HEK293 (cell line): Measurements from ENCODE around the gene THSD4.

ENCODE experiments used
- CTCF ChIA-PET: fragments of 350-600 bp; formaldehyde crosslinking; extraction: SDS; loops from one replicate; lab custom pipeline; 2021; ENCODE audit warnings: antibody characterized with exemption; lab: Yijun Ruan, JAX
- POLR2A ChIA-PET: fragments of 300-600 bp; formaldehyde crosslinking; extraction: SDS; loops from one replicate; lab custom pipeline; 2020; ENCODE audit warnings: antibody characterized with exemption, inconsistent platforms; lab: Yijun Ruan, JAX
- H3K27ac ChIP-seq: fragments of 200-500 bp; sonication (Bioruptor generic); 2 replicates; pipeline ENCODE4 v1.5.1; 2014; ENCODE audit warnings: low read depth, low read length, control low read depth, inconsistent platforms; ENCODE audit errors: extremely low read depth
- H3K36me3 ChIP-seq, 2 experiments: fragments of 200-500 bp in 1 of 2; sonication (Bioruptor generic) in 1 of 2; 1 replicate in 1 of 2; 2 replicates in 1 of 2; pipeline ENCODE4 v1.5.1; 2014 to 2017; ENCODE audit warnings: inconsistent platforms in 2 of 2, low read length in 2 of 2; ENCODE audit not compliant: control insufficient read depth in 2 of 2, insufficient read depth in 1 of 2
- H3K4me1 ChIP-seq: fragments of 200-500 bp; sonication (Bioruptor generic); 2 replicates; pipeline ENCODE4 v1.5.1; 2014; ENCODE audit warnings: mild to moderate bottlenecking, low read length, inconsistent platforms; ENCODE audit not compliant: control insufficient read depth, insufficient read depth
- H3K4me3 ChIP-seq: 2 replicates; pipeline ENCODE4 v1.5.1; 2011; ENCODE audit warnings: low read depth, mild to moderate bottlenecking, control low read depth, low read length, moderate library complexity
- H3K9me3 ChIP-seq: fragments of 200-500 bp; sonication (Bioruptor generic); 2 replicates; pipeline ENCODE4 v1.5.1; 2014; ENCODE audit warnings: low read depth, low read length, inconsistent platforms; ENCODE audit not compliant: control insufficient read depth, insufficient read depth
- EGR2 ChIP-seq: fragments of 450-650 bp; formaldehyde crosslinking; IDR thresholded peaks from 2 replicates; pipeline ENCODE4 v1.5.1; 2016; ENCODE audit warnings: low read depth, missing biosample characterization, missing genetic modification characterization
- FEZF1 ChIP-seq: fragments of 450-650 bp; formaldehyde crosslinking; IDR thresholded peaks from 2 replicates; pipeline ENCODE4 v1.5.1; 2016; ENCODE audit warnings: missing biosample characterization, missing genetic modification characterization
- MEIS1 ChIP-seq: sonication (generic); formaldehyde crosslinking; IDR thresholded peaks from 2 replicates; pipeline ENCODE4 v1.8.1; 2022; ENCODE audit warnings: missing genetic modification reagents, mild to moderate bottlenecking, borderline replicate concordance
- RBAK ChIP-seq: fragments of 450-650 bp; formaldehyde crosslinking; IDR thresholded peaks from 2 replicates; pipeline ENCODE4 v1.5.1; 2016; ENCODE audit warnings: missing biosample characterization, missing genetic modification characterization
- ZNF2 ChIP-seq: fragments of 450-650 bp; formaldehyde crosslinking; IDR thresholded peaks from 2 replicates; pipeline ENCODE4 v1.5.1; 2016; ENCODE audit warnings: missing biosample characterization, missing genetic modification characterization
- ZNF221 ChIP-seq: fragments of 450-650 bp; formaldehyde crosslinking; IDR thresholded peaks from 2 replicates; pipeline ENCODE4 v1.5.1; 2017; ENCODE audit warnings: missing biosample characterization, missing genetic modification characterization, borderline replicate concordance
- ZNF335 ChIP-seq: fragments of 450-650 bp; formaldehyde crosslinking; conservative IDR thresholded peaks from 2 replicates; pipeline ENCODE4 v1.5.1; 2016; ENCODE audit warnings: missing biosample characterization, missing genetic modification characterization
- ZNF350 ChIP-seq: fragments of 450-650 bp; formaldehyde crosslinking; IDR thresholded peaks from 2 replicates; pipeline ENCODE4 v1.5.0; 2017; ENCODE audit warnings: missing biosample characterization, mild to moderate bottlenecking, missing genetic modification characterization
- ZNF521 ChIP-seq: fragments of 450-650 bp; formaldehyde crosslinking; IDR thresholded peaks from 2 replicates; pipeline ENCODE4 v1.5.1; 2017; ENCODE audit warnings: missing biosample characterization, mild to moderate bottlenecking, missing genetic modification characterization
- ZNF747 ChIP-seq: fragments of 450-650 bp; formaldehyde crosslinking; IDR thresholded peaks from 2 replicates; pipeline ENCODE4 v1.5.1; 2016; ENCODE audit warnings: missing biosample characterization, missing genetic modification characterization
- ZNF777 ChIP-seq: fragments of 450-650 bp; formaldehyde crosslinking; IDR thresholded peaks from 2 replicates; pipeline ENCODE4 v1.5.1; 2017; ENCODE audit warnings: missing biosample characterization, missing genetic modification characterization, borderline replicate concordance
- ZNF792 ChIP-seq: fragments of 450-650 bp; formaldehyde crosslinking; IDR thresholded peaks from 2 replicates; pipeline ENCODE4 v1.5.1; 2016; ENCODE audit warnings: missing biosample characterization, missing genetic modification characterization
- ZSCAN30 ChIP-seq: fragments of 450-650 bp; IDR thresholded peaks from 2 replicates; pipeline ENCODE4 v1.5.1; 2018; ENCODE audit warnings: missing biosample characterization, mild to moderate bottlenecking, missing genetic modification characterization, moderate library complexity
- TF ChIP-seq, protein P1 (sequence below): fragments of 450-650 bp; formaldehyde crosslinking; IDR thresholded peaks from 2 replicates; pipeline ENCODE4 v1.5.1; 2016; ENCODE audit warnings: missing biosample characterization, missing genetic modification characterization
- TF ChIP-seq, protein P2 (sequence below): fragments of 450-650 bp; formaldehyde crosslinking; IDR thresholded peaks from 2 replicates; pipeline ENCODE4 v1.5.1; 2016; ENCODE audit warnings: missing biosample characterization, missing genetic modification characterization
- TF ChIP-seq, protein P3 (sequence below): fragments of 450-650 bp; formaldehyde crosslinking; IDR thresholded peaks from 2 replicates; pipeline ENCODE4 v1.5.1; 2017; ENCODE audit warnings: missing biosample characterization, missing genetic modification characterization
- TF ChIP-seq, protein P4 (sequence below): fragments of 450-650 bp; formaldehyde crosslinking; IDR thresholded peaks from 2 replicates; pipeline ENCODE4 v1.5.1; 2016; ENCODE audit warnings: missing biosample characterization, missing genetic modification characterization
- TF ChIP-seq, protein P5 (sequence below): fragments of 450-650 bp; formaldehyde crosslinking; IDR thresholded peaks from 2 replicates; pipeline ENCODE4; 2016; ENCODE audit warnings: missing biosample characterization, missing genetic modification characterization

THSD4 gene

DNA sequence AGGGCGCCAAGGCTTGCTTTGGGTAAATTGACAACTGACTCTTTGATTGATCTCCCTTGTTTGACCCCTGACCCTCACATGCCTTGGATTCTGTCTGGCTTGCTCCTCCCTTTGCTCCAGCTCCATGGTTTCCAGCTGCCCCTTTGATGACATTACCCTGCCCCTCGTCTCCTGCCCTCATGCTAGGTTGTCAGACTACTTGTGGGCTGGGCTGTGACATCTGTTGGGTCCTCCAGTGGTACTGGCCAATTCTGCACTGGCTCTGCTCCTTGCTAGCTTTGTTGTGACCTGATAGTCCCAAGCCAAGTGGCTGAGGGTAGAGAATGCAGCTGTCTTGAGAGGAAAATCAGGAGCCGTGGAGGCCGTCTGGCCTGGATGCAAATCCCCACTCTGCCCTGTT lies 6.2 kb downstream of the THSD4 start:
- H3K4me3 ChIP-seq: no peak overlapping the region
- H3K36me3 ChIP-seq: no peaks in the 10 kb centered on the region
- TF ChIP-seq, protein P1, sequence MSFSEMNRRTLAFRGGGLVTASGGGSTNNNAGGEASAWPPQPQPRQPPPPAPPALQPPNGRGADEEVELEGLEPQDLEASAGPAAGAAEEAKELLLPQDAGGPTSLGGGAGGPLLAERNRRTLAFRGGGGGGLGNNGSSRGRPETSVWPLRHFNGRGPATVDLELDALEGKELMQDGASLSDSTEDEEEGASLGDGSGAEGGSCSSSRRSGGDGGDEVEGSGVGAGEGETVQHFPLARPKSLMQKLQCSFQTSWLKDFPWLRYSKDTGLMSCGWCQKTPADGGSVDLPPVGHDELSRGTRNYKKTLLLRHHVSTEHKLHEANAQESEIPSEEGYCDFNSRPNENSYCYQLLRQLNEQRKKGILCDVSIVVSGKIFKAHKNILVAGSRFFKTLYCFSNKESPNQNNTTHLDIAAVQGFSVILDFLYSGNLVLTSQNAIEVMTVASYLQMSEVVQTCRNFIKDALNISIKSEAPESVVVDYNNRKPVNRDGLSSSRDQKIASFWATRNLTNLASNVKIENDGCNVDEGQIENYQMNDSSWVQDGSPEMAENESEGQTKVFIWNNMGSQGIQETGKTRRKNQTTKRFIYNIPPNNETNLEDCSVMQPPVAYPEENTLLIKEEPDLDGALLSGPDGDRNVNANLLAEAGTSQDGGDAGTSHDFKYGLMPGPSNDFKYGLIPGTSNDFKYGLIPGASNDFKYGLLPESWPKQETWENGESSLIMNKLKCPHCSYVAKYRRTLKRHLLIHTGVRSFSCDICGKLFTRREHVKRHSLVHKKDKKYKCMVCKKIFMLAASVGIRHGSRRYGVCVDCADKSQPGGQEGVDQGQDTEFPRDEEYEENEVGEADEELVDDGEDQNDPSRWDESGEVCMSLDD: no peak
- TF ChIP-seq ZNF2 (tag by site-specific recombination): no peak
- TF ChIP-seq, protein P2, sequence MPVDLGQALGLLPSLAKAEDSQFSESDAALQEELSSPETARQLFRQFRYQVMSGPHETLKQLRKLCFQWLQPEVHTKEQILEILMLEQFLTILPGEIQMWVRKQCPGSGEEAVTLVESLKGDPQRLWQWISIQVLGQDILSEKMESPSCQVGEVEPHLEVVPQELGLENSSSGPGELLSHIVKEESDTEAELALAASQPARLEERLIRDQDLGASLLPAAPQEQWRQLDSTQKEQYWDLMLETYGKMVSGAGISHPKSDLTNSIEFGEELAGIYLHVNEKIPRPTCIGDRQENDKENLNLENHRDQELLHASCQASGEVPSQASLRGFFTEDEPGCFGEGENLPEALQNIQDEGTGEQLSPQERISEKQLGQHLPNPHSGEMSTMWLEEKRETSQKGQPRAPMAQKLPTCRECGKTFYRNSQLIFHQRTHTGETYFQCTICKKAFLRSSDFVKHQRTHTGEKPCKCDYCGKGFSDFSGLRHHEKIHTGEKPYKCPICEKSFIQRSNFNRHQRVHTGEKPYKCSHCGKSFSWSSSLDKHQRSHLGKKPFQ: no peak
- TF ChIP-seq ZNF350 (tag by site-specific recombination): no peak
- TF ChIP-seq, protein P3, sequence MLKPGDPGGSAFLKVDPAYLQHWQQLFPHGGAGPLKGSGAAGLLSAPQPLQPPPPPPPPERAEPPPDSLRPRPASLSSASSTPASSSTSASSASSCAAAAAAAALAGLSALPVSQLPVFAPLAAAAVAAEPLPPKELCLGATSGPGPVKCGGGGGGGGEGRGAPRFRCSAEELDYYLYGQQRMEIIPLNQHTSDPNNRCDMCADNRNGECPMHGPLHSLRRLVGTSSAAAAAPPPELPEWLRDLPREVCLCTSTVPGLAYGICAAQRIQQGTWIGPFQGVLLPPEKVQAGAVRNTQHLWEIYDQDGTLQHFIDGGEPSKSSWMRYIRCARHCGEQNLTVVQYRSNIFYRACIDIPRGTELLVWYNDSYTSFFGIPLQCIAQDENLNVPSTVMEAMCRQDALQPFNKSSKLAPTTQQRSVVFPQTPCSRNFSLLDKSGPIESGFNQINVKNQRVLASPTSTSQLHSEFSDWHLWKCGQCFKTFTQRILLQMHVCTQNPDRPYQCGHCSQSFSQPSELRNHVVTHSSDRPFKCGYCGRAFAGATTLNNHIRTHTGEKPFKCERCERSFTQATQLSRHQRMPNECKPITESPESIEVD (tag by site-specific recombination): no peak
- TF ChIP-seq ZNF521: no peak
- TF ChIP-seq EGR2 (tag by site-specific recombination): no peak
- TF ChIP-seq ZNF792 (tag by site-specific recombination): no peak
- TF ChIP-seq, protein P4, sequence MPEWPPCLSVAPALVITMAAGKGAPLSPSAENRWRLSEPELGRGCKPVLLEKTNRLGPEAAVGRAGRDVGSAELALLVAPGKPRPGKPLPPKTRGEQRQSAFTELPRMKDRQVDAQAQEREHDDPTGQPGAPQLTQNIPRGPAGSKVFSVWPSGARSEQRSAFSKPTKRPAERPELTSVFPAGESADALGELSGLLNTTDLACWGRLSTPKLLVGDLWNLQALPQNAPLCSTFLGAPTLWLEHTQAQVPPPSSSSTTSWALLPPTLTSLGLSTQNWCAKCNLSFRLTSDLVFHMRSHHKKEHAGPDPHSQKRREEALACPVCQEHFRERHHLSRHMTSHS (tag by site-specific recombination): no peak
- TF ChIP-seq RBAK: no peak
- TF ChIP-seq, protein P5, sequence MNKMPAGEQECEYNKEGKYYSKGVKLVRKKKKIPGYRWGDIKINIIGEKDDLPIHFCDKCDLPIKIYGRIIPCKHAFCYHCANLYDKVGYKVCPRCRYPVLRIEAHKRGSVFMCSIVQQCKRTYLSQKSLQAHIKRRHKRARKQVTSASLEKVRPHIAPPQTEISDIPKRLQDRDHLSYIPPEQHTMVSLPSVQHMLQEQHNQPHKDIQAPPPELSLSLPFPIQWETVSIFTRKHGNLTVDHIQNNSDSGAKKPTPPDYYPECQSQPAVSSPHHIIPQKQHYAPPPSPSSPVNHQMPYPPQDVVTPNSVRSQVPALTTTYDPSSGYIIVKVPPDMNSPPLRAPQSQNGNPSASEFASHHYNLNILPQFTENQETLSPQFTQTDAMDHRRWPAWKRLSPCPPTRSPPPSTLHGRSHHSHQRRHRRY (tag by site-specific recombination): no peak
- TF ChIP-seq ZNF747 (tag by site-specific recombination): no peak
- no peak for TF ChIP-seq ZSCAN30
- TF ChIP-seq FEZF1 (tag by site-specific recombination): no peak
- no peak for TF ChIP-seq ZNF221
- no peak for TF ChIP-seq MEIS1 (CRISPR knock-in tag)
- no peak for TF ChIP-seq ZNF335
- no peak for TF ChIP-seq ZNF777
- peaks cover 5% of the 10 kb centered on the region; the same call in 1 of the 2 replicates for H3K4me1 ChIP-seq
- no peaks in the 10 kb centered on the region for H3K9me3 ChIP-seq
- ChIA-PET POLR2A (no interaction called here), CTCF (interaction anchor here (1.3 kb wide), 1 partner anchor 9 kb away, joined by 4 read pairs; no protein-coding TSS in a partner anchor)
- no peak overlapping the region; the same call in 1 of the 2 replicates for H3K27ac ChIP-seq
